ENCODE data around the gene ARL11.

The ARL11 gene

GRCh38 chr13:49615836-49616675 lies 12.3 kb upstream of the ARL11 start:
- no peak for DNase-seq

DNA sequence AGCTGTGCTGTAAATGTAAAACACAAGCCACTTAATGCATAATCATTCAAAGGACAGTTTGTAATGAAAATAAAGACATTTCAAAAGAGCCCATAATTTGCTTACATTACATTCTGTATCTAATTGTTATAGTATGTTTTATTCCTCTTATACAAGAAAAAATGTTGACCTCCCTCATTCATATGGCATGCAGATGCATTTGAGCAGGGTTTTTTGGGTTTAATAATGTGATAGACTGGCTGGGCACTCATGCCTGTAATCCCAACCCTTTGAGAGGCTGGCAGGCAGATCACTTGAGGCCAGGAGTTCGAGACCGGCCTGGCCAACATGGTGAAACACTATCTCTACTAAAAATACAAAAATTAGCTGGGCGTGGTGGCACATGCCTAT lies 11.6 kb upstream of the ARL11 start:
- DNase-seq = no peak

DNA sequence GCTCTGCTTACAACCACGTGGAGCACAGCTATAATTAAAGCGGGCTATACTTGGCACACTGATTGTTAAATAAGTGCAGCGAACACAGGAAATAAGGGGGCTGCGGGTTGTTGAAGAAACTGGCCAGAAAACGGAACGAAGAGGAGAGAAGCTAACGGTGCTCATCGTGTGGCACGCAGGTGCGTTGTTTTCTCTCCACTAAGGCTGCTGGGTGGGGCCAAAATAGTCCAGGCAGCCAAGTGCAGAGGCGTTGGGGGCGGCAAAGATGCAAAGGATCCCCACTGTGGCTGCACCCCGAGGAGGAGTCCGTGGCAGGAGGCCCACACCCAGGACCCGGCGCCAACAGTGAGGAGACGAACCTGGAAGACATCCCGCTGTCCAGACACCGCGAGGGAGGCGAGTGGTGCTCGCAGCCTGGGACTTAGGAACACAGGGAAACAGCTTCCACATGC lies 8.1 kb upstream of the ARL11 start:
- DNase-seq = no peak

- DNase-seq = no peak
Measured at GRCh38 chr13:49622174-49622946, 5.9 kb upstream of the ARL11 start.

- DNase-seq = no peak
Measured at GRCh38 chr13:49624229-49624628, 4.1 kb upstream of the ARL11 start.

DNA sequence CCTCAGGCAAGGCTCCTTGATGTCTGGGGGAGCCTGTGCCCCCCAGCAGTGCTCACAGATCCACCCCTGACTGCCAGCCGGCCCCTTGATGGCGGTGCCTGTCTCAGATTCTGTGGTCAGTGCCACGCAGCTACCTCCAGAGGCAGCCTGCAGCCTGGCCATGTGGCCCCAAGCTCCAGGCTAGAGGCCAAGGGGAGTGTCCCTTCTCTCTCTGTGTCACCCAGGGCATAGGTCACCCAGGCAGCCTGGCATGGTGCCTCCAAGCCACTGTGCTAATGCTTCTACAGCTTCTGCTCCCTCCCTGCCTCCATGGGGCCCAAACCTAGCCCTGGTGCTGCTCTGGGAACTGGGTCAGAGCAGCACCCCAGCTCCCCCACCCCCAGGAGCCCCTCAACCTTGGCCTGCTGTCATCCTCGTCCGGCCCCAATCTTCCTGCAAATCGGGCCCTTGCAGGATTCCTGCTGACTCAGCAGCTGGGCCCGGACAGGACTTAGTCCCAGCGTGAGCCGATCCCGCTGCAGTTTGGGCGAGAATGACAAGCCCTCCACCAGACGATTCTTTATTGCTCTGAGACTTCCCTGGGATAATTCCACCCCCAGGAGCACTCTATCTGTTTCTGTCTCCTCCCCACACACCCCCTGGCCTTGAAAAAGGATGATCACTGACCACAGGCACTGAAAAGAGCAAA lies 2.8 kb upstream of the ARL11 start:
- no peak for DNase-seq

DNA sequence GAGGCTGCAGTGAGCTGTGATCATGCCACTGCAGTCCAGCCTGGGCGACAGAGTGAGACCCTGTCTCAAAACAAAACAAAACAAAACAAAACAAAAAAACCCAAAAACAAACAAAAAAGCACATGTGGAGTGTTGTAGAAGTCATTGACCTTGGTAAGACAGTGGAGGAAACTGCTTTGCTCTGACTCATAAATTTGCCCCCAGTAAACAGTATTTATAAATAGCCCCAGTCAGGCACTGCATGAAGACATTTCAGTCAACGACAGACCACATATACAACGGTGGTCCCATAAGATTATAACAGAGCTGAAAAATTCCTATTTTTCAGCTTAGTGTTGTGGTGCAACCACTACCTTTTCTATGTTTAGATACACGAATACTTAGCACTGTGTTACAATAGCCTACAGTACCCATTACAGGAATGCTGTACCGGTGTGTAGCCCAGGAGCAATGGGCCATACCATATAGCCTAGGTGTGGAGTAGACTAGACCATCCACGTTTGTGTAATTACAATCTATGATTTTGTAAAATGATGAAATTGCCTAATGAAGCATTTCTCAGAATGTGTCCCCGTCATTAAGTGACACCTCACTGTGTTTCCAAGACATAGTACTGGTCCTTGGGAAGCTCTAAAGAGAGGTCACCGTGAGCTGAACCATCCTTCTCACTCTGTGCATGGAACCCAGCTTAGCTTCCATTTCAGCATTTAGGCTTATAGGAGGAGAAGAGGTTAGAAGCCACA lies 1.1 kb downstream of the ARL11 start:
- DNase-seq = no peak

DNA sequence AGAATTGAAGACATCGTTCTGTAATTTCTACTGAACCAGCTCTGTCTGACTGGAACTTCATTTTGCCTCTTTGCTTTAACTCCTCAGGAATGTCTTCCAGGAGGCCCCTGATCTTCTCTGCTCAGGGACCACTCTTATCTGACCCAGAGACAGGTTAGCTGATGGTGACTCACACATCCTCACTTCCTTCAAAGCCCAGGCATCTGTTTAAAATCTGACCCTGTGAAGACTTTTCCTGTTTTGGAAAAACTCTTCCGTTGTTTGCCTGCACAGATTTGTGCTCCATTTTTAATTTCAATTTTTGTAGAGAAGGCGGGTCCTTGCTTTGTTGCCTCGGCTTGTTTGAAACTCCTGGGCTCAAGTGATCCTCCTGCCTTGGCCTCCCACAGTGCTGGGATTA lies 1.6 kb downstream of the ARL11 start:
- DNase-seq = no peak

DNA sequence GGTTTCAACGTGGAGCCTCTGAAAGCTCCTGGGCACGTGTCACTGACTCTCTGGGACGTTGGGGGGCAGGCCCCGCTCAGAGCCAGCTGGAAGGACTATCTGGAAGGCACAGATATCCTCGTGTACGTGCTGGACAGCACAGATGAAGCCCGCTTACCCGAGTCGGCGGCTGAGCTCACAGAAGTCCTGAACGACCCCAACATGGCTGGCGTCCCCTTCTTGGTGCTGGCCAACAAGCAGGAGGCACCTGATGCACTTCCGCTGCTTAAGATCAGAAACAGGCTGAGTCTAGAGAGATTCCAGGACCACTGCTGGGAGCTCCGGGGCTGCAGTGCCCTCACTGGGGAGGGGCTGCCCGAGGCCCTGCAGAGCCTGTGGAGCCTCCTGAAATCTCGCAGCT lies 2.3 kb downstream of the ARL11 start:
- DNase-seq = no peak

GRCh38 chr13:49632156-49632555 lies 3.8 kb downstream of the ARL11 start:
- no peak for DNase-seq

- DNase-seq = no peak
Measured at GRCh38 chr13:49633710-49634109, 5.4 kb downstream of the ARL11 start.

DNA sequence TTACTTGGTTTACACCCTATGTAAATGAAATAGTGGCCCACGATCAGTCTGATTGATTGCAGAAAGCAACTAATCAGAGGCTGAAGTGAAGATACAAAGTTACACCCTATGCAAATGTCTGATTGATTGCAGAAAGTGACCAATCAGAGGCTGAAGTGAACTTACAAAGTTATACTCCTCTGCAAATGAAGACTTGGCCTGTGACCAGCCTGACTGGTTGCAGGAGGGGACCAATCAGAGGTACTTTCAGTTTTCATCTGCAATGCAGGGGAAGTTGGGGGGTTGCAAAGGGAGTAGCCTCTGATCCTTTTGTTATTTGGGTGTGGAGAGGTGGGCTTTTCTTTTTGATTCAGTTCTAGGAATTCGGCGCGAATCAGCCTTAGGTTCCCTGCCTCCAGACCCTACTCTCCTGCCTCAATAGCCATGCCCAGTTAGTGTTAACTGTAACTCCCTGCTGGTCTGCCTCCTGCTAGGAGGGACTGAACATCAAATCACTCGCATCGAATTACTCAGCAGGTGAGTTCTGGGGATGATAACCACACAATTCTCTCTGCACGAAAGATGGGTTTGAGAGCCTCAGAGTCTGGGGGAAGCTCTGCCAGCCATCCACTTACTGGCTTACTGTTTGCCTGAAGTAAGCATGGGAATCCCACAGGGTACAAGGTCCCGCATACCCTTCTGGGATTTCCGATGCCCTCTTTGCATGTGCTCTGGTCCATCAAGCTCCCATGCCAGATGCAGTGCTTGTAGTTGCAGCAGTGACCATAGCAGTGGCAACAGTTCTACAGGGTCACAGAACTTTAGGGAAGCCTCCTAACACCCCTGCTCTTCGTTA lies 7.5 kb downstream of the ARL11 start:
- peak; percentile 34 for DNase-seq

- no peak for DNase-seq
Measured at GRCh38 chr13:49636705-49637104, 8.4 kb downstream of the ARL11 start.

GRCh38 chr13:49638030-49638743 lies 9.9 kb downstream of the ARL11 start:
- no peak for DNase-seq

DNA sequence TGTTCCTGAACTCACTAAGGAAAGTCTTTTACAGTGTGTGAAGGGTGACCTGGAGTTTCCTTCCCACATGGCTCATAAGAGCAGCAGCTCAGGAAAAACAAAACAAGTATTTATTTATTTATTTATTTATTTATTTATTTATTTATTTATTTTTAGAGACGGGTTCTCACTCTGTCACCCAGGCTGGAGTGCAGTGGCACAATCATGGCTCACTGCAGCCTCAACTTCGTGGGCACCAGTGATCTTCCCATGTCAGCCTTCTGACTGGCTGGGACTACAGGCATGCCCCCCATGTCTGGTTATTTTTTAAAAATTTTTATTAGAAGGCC lies 10.4 kb downstream of the ARL11 start:
- no peak for DNase-seq

DNA sequence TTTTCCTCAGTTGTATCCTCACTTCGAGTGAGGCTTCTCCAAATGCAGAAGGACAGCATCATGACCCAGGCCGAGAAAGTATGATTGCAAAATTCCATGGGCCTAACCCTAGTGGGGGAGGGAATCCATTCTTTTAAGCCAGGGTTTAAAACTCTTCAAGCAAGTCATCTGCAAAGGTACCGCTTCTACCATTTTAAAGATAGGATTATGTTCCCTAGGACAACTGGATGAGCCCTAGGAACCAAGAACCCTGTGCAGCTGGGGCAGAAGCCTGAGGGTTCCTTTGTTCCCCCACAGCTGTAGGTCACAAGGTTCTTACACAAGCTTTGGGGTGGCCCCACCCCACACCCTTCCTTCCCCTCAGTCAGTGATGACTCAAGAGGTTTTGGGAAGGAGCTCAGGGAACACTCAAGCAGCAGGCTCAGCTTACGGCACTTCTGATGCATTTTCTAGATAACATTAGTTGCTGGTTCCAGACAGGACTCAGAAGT lies 13.5 kb downstream of the ARL11 start:
- no peak for DNase-seq

DNA sequence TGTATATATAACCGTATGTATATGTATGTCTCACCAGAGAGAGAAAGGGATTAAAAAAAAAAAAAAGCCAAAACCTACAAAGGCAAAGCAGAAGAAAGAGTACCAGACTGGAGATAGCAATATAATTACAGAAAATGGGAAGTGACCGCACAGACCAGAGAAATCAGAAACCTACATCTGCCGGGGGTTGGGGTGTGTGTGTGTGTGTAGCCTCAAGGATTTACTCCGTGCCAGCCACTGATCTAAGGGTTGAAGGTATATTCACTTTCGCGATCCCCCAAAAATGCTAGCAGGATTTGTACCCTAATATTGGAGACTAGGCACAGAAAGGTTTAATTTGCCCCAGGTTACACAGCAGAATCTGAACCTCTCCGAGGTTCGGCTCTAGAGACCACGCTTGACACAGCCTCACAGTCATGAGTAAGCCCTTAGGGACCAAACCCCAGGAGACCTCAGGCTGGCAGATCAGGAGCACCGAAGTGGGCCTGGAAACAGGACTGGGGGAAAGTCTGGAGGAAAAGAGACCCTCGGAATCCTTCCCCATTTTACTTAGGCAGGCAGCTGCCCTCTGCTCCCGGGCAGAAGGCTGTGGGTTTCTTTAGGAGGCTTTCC lies 14.8 kb downstream of the ARL11 start:
- DNase-seq = no peak

- DNase-seq = no peak
Measured at GRCh38 chr13:49645451-49645850, 17.1 kb downstream of the ARL11 start.

- no peak for DNase-seq
Measured at GRCh38 chr13:49646688-49647087, 18.4 kb downstream of the ARL11 start.

- no peak for DNase-seq
Measured at GRCh38 chr13:49649244-49649962, 21.1 kb downstream of the ARL11 start.

Measured in effector CD8-positive, alpha-beta T cell (primary cell).